TTC549 (cell line): ENCODE measurements around the gene VAC14.
"Not testable (repeated sequence)": the region's sequence is repeated elsewhere in the genome, so short reads cannot be mapped to it uniquely, and the experiment has no call there.

Experiments
- FAIRE-seq: peaks from 2 replicates; lab custom pipeline; 2012; peaks lifted over from hg19 to GRCh38; lab: Jason Lieb, UNC

The VAC14 gene

DNA sequence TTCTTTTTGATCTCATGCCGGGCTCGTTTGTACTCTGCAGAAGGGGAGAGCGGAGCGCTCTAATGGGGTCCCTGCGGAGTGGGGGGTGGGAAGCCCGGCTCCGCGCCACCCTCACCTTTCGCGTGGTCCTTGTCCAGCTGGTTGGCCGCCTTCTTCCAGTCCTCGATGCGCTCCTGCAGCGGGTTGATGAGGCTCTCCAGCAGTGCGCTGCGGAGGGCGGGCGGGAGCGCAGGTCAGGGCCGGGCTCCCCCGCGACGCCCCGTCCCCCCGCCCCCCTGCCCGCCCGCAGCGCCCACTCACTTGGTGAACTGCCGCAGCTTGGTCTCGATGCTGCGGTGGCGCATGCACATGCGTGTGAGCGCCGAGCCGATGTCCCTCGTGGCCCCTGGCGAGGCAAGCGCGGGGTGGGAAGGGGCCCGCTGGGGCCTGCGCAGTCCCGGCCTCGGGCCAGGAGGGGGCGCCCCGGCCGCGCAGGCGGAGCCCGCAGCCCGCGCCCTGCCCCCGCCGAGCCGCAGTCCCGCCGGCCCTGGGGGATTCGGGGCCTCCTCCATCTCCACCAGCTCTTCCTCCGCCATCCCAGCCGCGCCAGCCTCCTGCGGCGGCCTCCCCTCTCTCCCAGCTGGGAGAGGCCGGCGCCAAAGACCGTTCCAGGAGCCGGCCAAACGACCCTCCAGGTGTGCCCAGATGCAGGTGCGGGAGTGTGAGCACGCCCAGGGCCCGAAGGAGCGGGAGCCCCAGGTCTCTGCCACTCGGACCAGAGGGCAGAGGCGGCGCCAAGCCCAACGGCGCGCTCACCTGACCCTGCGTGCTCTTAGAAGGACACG, 121.1 kb downstream of the VAC14 start:
- FAIRE-seq, result no peak

DNA sequence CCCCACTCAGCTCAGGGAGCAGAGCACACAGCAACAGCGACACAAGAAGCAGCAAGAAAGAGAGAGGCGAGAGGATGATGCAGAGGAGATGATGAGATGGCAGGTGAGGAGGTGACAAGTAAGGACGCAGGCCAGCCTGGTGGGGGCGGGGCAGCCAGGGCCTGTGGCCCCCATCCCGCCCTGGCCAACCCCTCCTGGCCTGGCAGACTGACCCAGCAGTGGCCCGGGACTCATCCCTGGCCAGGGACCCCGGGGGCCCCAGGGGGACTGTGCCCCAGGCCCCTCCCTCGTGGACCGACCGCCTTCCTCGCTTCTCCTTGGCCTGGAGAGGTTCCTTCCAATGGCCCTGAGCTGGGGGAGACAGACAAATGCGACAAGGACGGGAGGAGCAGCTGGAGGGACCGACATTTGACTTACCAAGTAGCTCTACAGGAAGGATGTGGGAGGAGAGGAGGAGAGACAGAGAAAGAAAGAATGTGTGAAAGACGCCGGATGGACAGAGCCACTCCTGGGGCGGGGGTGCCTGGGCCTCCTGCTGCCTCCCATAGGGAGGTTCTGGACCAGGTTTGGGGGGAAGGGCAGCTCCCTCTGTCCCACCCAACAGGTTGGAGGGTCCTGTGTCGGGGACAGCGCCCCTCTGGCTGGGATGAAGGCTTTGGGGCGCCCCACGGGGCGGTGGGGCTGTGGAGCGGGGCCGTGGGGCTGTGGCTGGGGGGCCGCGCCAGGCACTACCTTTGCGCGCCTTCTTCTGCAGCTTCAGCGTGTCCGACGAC, 121.9 kb downstream of the VAC14 start:
- FAIRE-seq, result no peak

DNA sequence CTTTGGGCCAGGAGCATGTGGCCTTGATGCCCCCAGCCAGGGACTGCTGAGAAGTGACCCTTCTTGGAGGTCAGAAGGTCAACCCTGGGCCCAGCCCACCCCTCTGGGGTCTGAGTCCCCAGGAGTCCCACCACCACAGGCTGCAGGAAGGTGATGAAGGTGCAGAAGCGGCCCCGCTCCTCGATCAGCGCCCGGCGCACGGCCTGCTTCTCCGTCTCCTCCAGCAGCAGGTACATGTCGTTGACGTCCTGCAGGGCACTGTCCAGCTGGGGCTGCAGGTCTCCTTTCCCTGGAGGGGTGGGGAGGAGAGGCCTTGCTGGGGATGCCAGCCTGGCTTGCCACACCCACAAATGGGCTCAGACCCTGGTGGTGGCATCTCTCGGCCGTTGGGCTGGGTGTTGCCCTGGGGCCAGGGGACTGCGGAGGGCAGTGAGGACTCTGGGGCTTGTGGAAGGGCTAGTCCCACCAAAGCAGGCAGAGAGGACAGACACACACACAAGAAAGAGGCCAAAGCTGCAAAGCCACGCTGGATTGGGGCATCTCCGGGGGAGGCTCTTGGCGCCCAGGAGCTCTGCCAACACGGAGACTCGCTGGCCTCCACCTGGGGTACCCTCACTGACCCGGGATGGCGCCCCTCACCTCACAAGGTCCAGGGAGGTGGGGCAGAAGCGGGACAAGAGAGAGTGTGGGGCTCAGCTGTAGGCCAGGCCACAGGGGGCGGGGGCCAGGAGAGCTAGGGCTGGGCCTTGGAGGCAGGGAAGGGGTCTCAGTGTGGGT, 122.6 kb downstream of the VAC14 start:
- no peak for FAIRE-seq

DNA sequence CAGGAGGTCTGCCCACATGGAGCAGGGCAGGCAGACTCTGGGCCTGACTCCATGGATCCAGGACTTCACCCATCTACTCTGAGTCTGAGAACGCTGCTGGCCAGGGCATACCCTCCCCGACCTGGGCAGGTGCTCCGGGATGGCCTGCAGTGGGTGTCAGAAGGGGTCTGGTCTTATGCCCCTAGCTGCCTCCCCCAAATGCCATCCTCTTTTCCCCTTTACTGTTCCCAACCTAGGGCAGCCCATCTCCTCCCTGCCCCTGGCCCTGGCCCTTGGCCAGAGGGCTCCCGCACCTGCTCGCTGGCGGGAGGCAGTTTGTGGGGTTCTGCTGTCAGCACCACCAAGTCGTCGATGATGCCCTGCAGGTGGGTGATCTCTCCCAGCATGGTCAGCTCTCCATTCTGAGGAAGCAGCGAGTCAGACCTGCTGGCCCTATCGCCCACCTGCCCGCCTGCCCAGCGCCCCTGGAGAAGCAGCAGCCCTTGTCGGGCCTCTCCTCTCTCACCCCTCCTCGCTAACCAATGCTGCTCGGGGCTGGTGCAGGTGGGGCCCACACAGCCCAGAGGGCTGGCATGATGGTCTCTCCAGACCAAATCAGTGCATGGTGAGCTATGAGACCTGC, 123.3 kb downstream of the VAC14 start:
- no peak for FAIRE-seq

DNA sequence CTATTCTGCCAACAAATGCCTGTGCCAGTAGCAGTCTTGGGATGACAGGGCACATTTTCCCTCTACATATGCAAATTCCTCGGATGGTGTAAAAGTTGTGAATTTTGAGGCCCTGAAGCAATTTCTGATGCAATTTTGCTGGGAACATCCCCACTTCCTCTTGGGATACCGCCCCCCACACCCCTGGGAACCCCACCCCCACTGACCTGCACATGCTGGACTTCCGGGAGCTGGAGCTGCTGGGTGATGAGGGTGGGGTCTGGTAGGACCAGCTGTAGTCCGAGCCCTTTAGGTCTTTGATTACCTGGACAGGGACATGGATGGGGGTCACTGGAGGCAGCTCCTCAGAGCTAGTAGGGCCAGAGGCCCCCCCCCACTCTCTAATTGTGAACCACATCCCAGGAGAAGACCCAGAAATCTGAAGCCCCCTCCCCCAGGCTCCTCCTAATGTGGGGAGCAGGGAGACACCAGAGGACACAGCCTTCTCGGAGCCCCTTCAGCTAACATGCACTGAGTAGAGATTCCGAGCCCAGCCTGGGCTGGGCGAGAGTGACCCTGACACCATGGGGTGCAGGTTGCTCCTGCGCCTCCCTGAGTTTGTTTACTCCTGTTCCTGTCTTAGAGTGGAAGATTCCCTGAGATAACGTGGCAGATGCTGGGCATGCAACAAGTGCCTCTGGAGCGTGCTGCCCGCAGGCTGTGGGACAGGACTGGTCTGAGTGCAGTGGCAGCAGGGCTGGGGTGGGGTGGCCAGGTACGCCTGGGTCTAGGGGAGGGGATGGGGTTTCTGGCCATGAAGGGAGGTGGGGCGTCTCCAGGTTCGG, 124.1 kb downstream of the VAC14 start:
- no peak for FAIRE-seq

DNA sequence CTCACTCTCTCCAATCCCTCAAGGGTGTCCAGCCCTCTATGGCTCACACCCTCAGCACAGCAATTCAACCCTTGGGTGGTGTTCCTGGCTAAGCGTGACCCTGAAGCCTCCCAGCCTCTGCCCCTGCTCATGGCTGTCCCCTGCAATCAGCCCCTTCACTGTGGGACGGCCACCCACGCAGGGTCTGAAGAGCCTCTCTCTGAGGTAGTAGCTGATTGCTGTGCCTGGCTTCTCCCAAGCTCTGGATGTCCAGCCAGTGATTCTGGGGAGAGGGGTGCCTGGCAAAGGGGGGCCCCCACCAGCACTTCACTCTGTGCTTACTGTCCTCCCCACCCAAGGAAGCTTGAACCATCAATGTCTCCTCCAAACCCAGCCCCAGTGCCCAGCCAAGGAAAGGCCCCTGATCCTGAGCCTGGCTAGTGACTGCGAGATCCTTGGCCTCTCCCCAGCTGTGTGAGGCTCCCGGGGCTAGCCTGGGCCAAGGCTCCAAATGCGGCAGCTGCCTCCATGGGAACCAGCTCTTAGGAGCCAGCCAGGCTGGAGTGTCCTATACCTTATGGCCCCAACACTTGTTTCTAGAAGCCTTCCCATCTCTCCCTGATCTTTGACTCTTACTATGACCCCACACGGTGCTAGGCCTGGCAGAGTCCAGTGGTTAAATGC, 125.0 kb downstream of the VAC14 start:
- FAIRE-seq, result no peak

DNA sequence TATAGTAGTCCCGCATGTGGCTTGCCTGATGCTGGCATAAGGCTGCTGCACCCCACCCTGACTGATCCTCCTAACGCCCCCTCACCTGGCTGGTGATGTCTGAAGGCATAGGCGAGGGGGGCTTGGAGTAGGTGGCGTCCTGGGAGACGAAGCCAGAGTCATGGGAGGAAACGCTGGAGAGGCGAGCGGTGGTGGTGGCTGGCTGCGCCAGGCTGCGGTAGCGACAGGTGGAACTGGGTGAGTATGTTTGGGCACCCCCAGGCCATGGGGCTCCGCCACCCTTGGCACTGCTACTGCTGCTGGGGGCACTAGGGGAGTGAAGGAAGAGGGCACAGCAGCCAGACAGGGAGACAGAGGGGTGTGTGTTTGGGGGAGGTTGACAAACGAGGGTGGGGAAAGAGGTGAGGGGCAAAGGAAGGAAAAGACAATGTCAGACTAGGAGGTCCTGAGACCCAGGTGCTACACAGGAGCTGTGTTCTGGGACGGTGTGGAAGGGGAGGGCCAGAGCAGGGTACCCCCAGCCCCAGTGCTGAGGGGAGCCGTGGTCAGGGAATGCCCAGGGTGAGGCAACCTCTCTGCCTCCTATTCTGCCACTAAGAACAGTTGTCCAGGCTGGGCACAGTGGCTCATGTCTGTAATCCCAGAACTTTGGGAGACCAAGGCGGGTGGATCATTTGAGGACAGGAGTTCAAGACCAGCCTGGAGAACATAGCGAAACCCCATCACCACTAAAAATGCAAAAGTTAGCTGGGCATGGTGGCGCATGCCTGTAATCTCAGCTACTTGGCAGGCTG, 126.5 kb downstream of the VAC14 start:
- no peak for FAIRE-seq

DNA sequence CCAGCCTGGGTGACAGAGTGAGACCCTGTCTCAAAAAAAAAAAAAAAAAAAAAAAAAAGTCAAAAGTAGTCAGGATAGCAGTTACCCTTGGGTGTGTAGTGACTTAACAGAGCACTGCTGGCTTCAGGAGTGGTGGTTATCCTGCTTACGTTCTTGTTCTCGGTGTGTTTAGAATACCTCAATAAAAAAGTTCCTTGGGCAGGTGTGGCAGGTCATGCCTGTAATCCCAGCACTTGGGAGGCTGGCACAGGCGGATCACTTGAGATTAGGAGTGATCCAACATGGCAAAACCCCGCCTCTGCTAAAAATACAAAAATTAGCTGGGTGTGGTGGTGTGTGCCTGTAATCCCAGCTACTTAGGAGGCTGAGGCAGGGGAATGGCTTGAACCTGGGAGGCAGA, 130.0 kb downstream of the VAC14 start:
- FAIRE-seq, result not testable (repeated sequence)

DNA sequence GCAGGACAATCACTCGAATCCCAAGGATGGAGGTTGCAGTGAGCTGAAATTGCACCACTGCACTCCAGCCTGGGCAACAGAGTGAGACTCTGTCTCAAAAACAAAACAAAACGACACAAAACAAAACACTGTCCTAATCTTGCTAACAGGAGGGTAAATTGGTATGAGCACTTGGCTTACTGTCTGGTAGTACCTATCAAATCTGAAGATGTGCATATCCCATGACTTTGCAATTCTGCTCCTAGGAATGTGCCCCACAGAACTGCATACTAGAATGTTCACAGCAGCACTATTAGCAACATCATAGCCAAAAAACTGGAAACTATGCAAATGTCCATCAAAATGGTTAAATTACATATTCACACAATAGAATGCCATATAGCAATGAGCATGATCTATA, 130.8 kb downstream of the VAC14 start:
- no peak for FAIRE-seq

DNA sequence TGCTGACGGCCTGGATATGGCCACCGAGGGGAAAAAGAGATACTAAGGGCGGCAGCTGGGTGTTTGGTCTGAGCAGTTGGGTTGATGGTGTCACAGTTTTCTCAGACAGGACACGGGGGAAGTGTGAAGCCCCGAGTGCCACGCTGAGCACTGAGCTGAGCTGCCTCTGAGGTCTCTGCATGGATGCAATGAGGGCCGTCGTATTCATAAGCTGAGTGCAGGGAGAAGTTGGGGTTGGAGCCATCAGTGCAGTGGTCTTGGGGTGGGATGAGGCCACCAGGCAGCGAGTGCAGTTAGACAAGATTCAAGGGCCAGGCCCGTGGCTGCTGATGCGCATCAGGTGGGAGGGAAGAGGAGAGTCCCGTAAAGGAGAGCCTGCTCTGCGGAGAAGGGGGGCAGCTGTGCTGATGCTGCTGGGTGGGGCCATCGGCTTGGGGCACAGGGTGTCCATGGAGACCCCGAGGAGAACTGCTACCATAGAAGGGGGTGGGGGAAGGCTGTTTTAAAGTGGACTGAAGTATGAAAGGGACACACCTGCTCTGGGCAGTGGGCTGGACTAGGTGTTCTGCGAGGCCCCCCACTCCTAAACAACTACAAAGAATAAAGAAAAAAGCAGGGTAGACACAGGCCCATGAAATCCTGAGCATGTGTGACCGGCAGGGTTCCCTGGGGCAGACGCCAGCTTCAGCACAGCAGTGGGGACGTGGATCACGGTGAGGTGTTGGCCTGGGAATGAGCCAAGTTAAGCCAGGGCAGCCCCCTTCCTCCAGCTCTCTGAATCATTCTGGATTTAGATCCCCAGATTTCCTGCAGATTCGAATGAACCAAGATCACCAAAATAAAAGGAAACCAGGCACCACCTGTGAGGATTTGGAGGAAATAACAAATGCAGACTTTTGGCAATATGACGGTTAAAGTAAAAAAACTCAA, 134.9 kb downstream of the VAC14 start:
- FAIRE-seq, result no peak

DNA sequence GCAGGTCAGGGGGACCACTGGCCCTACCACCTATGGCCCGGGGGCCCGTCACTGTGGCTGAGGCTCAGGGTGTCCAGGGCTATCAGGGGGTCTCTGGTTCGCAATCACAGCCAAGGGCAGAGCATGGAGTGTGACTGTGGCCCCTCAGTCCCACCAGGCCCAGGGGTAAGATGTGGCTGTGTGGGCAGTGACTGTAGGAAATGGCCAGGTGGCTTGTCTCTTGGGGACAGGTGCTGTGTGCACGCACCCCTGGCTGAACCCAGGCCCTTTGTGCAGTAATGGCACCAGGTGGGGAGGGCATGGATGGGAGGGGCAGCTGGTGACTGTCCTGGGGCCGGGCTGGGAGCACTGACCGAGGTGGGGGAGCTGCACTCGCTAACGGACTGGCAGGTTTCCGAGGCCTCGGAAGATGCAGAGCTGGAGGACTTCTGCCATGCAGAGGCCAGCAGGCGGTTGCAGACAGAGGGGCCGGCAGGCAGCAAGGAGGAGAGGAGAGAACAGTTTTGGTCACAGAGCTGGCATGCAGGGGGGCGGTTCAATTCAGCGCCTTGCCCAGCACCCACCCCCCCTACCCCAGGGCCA, 135.8 kb downstream of the VAC14 start:
- FAIRE-seq, result no peak

DNA sequence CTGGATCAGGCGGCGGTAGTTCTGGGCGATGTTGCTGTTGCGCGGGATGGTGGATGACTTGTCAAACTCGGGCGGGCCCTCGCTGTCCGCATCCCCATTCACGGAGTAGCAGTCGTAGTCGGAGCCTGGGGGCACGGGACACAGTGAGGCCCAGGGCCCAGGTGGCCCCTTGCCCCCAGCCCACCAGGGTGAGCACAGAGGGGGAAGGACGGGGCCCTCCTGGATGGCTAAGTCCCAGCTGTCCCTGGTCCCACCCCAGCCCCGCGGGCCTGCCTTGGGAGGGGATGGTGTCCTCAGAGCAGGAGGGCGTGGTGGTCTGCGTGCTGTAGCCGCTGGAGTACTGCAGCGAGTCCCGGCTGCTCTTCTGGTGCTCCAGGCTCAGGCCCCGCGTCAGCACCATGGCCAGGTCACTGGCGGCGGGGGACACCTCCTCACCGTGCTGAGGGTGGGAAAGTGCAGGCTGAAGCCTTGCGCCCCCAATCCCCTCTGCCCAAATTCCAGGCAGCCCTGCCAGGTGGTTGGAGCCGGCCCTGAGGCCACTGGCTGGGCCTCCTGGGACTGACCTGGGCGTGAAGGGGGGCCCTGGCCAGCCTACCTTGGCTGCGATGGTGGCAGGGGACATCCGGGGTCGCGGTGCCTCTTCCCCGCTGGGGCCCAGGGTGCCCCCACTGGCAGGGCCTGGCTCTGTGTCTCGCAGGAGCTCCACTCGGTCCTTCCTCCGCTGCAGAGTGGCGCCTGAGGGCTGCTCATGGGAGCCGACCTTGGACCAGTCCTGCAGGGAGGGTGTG, 136.4 kb downstream of the VAC14 start:
- no peak for FAIRE-seq

DNA sequence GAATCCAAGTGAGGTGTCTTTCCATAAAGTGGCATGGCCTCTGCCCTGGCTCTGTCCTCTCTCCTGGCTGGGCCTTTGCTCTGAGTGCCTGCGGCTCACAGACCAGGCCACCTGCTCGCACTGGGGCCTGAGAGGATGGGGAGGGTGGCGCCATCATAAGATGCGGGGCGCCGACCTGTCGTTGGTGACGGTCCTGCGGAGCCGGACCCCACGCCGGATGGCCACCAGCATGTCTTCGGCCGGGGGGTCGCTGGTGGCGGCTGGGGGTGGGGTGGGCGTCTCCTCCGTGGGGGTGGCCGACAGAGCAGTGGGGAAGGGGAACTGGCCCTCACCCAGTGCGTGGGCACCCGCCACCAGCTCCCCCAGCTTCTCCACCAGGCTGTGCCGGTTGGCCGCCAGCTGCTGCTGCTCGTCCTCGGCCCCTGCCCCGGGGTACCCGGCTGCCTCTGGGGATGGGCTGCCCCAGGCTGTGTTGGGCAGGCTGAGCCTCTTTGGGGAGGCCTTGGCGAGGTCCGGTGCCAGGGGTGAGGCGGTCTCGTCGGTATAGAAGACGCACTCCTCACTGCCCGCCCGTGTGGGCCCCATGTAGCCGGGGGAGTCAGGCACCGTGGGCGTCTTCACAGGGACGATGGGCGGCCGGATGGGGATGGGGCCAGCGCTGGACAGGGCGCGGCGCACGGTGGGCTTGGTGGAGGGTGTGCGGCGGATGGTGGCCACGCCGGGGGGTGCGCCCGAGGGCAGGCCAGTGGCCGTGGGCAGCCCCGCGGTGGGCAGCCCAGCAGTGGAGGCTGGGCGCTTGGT, 137.2 kb downstream of the VAC14 start:
- no peak for FAIRE-seq

DNA sequence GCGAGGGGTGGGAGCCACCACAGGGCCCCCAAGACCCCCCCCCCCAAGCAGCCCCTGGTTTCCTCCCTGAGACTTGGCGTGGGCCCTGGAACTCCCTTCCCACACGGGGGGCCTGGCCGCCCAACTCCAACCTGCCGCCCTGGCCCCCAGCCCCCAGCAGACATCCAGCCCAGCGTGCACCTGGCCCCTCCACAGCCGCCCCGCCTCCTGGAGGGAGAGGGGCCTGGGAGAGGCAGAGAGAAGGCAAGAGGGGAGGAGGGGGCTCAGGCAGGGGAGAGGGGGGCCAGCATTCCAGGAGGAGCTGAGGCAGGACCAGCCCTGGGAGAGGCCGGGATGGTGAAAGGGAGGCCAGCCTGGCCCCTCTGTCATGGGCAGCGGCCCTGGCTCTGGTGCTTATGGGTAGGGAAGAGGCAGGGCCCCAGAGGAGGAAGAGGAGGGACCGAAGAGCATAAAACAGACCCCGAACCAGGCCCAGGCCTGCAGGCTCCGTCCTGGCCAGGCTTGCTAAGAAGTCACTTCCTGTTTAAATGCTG, 137.9 kb downstream of the VAC14 start:
- no peak for FAIRE-seq

DNA sequence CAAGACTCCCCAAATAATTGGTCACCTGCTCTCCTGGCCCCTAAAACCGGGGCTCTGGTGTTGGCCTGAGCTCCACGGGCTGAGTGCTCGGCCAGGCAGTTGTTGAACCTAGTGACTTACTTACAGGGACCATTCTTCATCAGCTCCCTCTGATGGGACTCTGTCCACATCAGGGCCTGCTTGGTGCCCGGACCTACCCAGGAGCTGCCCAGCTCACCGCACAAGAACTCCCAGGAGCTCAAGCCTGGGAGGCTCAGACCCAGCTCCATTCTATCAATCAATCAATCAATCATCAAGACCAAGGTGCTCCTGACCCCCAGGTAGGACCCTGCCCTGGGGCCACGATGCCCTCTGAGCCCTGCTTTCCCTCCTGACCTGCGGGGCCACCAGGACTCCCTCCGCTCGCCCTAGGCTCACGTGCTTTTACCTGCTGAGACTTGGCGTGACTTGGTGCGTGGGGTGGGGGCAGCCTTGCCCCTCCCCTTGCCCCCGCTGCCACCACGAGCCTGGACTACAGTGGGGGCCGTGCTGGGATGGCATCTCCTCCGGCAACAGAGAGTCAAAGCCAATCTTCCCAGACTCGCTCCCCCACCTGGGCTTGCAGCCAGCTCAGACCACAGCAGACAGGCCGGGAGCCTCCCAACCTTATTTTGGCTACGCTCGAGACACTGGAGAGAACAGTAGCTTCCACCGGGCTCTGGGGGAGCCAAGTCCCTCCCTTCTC, 138.9 kb downstream of the VAC14 start:
- no peak for FAIRE-seq

DNA sequence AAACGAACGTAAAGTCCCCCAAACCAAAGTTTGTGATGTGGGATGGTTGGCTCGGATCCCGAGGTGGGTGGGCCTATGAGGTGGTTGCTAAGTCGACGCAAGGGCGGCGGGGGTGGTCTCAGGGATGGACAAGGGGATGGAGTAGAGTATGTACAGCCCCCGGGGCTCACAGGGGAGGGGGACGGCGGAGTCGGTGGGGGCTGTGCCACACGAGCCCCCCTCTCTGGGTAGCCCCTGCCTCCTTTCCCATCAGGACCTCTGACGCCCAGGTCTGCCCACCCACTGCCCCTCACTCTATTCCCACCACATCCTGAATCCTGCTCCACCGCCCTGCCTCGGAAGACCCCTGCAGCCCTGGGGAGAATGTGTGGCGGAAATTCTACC, 139.4 kb downstream of the VAC14 start:
- FAIRE-seq, result no peak
